Stimulated activated CD8-positive, alpha-beta memory T cell treated with anti-CD3 and anti-CD28 coated beads, Interleukin-4, amount 100 ng/mL, for 1 hour (primary cell): ENCODE data around the gene MIOS.

ENCODE experiments used
- DNase-seq, 2 donors: peaks; one replicate each; pipeline ENCODE4 v3.0.0-alpha.2; 2020; ENCODE audit warnings: low read depth in 2 of 2, low spot score in 1 of 2

MIOS gene

DNA sequence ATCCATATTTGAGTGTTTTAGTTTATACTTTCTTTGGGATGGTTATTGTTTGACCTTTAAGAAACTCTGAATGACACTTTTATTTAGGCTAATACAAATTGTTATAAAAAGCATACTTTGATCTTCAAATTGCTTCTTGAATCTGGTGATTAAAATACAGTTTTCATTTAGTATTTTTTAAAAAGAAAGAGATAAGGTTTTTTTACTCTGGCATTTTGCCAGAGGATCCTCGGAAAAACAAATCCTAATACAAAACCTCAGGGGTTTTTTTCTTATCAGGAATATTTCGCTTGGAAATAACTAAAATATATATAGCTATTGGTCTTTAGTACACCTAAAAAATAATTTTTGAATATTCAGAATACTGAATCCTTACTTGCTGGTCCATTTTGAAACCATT, 17.0 kb downstream of the MIOS start:
- no peak for DNase-seq

DNA sequence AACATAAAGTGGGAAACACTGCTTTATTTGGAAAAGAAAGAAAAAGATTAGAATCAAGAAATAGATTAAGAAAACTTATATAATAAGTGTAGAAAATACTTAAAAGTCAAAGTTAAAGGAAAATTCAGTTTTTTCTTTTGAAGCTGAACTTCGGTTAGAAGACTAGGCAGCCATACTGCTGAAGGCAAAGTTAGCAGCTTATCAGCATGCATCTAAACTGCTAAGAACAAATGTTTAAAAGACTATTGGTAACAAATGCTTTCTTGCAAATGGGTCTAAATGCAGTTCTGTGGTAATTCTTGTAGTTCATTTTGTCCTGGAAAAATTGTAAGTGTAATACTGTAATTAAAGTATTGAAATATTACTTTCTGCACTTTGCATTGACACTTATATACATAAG, 18.0 kb downstream of the MIOS start:
- no peak for DNase-seq

DNA sequence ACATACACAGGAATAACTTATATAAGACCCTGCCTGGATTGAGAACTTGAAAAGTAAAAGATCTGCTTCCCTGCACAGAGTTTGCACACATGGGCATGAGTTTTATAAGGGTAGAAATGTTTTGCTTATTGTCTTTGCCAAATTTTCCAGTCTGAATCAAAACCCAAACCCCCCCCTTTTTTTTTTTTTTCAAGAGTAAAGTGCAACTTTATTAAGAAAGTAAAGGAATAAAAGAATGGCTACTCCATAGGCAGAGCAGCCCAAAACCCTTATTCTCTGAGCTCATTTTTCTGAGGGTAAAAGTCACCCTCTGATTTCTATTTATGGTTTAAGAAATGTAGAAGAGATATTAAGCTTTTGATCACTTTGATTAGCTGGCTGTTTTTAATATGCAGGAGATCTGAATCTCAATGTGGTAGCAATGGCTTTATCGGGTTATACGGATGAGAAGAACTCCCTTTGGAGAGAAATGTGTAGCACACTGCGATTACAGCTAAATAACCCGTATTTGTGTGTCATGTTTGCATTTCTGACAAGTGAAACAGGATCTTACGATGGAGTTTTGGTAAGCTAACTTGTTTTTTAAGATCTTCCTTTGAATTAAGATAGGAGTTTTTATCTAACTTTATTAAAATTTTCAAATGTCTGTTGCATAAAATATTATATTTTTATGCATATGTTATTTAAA, 18.7 kb downstream of the MIOS start:
- DNase-seq = no peak

DNA sequence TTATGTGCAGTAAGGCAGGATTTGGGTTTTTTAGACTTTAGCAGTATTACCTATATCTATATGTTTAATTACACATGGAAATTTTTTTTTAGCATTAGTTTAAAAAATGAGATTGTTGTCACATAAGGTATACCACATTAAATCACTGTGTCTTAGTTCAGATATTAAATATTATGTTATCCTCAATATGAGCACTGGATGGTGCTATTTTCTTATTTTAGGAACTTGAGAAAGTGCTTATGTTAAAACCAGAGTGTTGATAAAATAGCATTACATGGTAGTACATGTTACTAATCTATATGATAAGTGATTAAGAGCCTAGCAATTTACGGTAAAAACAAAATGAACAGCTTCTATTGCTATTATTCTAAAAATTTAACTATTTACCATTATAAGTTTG, 28.8 kb downstream of the MIOS start:
- no peak for DNase-seq

DNA sequence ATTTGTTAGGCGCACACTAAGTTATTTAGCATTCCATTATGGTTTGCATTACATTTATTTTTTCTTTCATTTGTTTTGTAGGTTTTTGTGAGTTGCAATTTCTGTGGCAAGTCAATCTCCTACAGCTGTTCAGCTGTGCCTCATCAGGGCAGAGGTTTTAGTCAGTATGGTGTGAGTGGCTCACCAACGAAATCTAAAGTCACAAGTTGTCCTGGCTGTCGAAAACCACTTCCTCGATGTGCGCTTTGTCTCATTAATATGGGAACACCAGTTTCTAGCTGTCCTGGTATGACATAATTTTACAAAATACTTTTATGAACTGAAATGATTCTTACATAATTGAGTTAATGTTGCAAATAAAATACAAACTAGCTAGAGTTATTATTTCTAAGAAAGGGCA, 29.5 kb downstream of the MIOS start:
- DNase-seq = no peak

DNA sequence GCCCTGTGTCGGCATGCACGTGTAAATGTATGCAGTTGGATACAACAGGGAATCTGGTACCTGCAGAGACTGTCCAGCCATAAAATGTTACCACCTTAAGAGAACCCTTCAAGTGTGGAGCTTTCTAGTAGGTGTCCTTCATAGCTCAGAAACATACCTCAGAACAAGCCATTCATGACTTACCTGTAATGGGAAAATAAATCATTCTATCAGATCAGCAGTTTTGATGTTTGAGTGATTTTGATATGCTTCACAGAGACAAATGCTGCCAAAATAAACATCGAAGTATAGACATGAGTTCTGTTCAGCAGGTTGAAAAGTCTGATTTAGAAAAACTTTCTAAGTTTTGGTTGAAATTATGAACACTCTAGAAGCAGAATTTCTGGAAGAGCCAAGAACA, 40.3 kb downstream of the MIOS start:
- no peak for DNase-seq

DNA sequence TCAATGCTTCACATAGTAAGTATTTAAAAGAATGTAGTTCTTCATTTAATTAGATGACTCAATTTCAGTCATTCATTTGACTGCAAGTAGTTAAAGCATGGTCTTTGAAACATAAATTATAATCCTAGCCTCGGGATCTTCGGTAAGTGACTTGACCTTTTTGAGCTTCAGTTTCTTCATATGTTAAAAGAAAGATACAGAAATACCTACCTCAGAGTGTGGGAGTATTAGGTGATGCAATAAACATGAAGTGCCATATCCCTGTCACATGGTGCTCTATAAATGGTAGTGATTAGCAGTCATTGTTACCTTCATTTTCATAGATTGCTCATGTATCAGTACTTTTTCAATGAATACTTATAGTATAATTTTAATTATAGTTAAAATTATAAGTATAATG, 42.6 kb downstream of the MIOS start:
- DNase-seq = no peak

DNA sequence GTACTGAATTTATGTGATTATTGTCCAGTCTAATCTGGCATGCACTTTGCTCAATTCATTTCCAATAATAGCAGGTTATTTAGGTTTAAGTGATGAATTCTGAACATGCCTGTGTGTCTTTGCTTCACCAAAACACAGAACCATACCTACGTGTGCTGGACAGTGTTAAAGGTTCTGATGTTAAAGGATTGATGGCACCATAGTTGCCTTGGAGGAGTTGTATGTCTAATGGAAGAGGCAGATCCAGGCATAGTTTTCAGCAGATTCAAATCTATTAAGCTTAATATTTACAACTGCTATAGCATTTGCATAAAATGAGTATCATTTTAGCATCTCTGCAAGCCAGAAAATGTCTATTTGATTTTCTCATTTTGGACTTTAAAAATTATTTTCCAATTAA, 45.8 kb downstream of the MIOS start:
- no peak for DNase-seq

DNA sequence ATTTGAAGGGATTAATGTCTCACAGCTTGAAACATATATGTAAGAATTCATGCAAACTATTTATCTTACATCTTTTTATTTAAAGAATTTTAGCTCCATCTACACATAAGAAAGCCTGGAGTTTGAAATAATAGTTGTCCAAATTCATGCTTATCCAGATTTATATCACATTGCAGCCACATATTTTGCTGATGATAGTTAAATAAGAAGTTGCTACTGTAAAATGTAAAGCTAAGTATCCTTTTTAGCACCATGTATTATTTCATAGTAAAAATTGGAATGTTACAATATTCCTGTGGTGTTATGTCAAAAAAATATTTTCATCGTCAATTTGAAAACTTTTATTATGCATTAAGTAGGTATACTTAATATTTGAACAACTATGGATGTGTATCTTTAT, 46.5 kb downstream of the MIOS start:
- no peak for DNase-seq

DNA sequence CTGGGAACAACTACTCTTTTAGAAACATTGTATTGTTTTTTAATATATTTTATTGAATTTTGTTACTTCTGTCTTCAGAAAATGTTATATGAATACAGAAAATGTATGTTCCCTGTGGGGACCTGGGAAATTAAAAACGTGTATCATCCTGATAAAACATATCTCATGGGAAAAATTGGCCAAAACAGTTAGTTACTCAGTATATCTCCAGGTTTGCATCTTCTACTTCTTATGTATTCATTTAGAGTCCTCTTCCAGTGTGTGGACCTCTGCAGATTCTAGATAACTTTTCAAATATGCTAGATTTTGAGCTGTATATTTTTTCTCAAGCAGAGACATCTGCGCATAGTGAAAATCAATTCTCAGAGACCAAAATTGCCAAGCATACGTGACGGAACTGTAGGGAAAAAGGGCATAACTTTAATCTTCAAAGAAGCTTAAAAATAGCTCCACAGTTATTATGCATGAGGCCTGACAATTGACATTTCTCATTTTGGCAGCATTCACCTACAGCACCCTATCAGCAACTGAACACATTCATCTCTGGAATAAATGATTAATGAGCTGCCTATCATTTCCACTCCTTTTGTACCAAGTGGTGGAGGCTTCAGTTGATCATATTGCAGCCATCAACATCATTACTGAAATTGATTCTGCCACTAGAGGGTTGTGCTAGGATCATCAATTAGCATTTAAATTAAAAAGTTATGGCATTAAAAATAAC, 47.5 kb downstream of the MIOS start:
- no peak for DNase-seq

DNA sequence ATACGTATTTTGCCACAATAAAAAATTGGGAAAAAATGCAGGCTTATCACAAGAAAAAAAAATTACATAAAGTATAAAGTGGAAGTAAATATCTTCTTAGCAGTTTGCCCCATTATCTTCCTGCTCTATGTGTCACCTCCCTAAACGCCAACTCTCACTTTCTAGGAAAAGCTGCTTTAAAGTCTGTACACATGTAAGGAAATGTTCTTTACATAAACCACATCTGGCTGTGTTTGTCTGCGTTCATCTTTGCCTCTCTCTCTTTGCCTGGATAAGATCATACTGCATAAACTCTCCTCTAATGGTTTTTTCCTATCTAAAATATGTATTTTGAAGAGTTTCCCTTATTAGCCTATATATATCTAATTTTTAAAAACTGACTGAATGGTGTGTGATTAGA, 50.9 kb downstream of the MIOS start:
- DNase-seq = no peak

DNA sequence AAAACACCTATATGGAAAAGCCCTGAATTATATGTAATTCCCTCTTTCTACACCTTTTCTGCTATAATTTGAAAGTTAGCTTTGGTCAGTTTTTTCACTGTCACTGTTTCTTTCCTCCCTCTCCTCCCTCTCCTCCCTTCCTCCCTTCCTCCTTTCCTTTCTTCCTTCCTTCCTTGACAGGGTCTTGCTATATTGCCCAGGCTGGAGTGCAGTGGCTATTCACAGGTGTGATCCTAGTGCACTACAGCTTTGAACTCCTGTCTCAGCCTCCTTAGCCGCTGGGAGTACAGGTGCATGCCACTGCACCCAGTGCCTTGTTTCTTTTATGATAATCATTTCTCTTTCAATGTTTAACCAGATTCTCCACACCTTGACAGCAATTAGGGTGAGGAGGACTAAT, 51.7 kb downstream of the MIOS start:
- DNase-seq = no peak

DNA sequence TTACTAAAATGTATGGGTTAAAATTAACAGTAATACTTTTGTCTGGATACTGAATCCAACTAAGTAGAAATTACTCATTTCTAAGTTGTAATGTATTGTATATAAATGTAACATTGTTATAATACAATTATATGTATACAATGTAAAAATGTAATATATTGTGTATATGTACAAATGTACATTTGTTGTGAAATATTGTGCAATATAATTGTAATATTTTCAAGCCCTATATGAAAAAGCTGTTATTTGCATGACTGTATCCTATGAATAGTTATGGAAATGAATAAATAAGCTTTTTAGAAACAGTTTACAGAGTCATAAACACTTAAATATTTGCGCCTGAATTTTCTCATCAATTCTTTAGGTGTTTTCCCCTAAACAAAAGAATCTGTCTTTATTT, 53.6 kb downstream of the MIOS start:
- DNase-seq = no peak

DNA sequence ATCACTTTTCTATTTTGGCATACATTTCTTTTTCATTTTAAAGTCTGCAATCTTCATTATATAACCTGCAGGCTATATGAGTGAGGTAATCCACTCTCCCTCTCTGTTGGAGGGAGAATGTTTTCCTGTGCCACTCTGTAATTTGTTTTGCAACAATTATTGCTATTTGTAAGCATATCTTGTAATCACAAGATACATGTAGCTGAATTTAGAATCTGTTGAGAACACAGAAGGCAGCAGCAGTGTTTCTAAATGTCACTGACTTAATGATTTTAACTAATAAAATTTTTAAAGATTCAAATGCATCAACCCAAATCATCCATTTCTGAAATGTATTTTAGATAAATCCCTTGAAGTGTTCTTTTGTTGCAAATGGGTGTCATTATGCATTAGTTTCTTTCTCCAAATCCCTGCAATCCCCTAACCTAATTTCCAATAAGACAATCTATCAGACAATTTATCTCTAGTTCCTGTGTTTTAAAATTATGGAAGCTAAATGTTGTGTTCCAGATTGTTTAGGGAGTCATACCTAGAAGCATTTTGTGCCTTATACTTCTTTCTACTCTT, 54.0 kb downstream of the MIOS start:
- DNase-seq = no peak

DNA sequence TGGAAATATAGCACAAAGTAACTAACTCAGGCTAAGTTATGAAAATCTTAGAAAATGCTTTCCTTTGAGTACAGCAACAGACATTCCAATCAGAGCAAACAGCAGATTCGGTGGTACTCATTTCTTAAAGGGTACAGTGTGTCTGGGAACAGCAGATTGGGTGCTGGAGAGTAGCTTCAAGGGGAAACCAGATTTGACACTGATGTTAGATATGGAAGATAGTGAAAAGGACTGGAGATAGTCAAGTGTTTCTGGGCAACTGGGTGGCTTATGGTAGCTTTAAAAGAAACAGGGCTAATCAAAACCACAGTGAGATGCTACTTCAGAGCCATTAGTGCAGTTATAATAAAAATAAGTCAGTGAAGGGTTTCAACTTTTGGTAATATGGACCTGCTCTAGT, 61.8 kb downstream of the MIOS start:
- no peak for DNase-seq

DNA sequence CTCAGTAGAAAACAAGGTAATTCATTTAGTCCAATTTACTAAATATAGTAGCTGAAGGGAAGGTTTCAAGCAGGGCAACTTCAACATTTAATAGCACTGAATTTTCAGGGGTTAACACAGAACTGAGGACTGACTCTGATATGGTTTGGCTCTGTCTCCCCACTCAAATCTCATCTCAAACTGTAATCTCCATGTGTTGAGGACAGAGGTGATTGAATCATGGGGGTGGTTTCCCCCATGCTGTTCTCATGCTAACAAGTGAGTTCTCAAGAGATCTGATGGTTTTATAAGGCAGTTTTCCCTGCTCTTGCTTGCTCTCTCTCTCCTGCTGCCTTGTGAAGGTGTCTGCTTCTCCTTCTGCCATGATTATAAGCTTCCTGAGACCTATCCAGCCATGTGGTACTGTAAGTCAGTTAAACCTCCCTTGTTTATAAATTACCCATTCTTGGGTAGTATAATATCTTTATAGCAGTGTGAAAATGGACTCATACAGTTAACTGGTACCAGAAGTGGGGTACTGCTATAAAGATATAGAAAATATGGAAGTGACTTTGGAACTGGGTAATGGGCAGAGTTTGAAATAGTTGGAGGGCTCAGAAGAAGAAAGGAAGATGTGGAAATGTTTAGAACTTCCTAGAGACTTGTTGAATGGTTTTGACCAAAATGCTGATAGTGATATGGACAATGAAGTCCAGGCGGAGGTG, 64.1 kb downstream of the MIOS start:
- DNase-seq = no peak

DNA sequence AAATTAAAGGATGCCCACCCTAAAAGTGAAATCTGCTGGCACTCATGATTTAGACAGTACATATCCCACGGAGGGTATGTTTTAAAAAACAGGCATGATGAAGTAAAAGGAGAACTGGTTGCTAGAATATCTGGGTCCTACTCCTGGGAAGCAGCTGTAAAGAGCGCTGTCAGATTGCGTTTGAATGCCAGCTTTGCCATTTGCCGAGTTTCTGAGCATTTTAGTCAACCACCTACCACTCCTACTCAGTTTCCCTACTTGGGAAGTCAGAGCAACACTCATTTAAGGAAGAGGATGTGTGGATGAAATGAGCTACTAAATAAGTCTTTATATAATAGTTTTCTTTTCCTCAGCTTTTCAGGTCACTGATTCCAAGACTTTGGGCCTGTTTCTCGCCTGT, 72.7 kb downstream of the MIOS start:
- no peak for DNase-seq

DNA sequence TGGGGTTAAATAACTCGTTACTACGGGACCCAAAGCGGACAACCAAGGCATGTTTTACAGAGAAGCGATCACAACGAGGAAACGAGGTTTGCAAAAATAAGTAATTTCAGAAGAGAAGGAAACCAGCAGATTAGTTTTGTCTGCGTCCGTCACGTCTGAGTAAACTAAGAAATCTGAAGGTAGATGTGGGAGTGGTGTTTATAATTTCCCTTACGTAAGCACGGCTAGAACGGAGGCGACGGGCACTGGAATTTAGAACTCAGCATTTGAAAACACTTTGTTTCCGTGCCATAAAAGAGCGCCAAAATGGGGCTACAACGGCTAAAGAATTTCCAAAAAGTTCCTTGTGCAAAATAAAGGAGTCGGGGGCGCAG, 73.2 kb downstream of the MIOS start:
- peak; percentile 15 to 19 for DNase-seq

DNA sequence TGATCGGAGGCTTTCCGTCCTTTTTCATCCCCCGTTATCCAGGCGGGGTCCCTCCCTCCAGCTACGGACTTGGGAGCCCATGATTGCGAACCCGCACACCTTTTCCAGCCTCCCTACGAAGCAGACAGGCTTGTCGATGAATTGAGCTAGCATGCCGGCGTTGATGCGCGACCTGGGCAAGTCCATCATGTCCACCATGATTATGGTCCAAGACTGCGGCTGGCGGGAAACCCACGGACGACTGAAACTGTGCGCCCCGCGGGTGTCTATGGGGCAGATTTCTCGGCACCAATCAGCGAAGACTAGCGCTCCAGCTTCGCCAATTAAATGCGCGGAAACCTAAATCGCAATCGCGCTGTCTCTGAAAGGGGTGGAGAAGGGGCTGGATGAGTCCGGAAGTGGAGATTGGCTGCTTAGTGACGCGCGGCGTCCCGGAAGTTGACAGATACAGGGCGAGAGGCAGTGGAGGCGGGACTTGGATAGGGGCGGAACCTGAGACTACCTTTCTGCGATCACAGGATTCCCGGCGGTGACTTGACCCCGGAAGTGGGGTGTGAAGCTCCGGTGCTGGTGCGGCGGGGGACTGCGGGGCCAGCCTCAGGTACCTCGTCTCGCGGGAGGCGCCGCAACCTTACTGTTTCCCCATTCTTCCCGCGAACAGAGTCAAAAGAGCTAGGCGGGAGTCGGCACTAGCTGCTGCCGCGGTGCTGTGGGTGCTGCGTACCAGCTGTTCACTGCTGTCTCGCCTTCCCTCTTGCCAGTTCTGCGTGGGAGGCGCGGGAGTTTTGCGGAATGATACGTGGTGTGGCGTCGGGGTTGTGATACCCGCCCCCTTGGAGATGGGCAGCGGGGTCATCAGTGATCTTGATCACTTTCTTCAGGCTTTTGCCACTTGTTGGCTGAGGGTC, 73.8 kb downstream of the MIOS start, which contains the start of gene UMAD1:
UMAD1 (plus strand) TSS at position 532 of the 908 bp plus-strand sequence. CDS start 32,620 bp downstream, outside the sequence.
- peak; percentile 92 to 97 for DNase-seq

DNA sequence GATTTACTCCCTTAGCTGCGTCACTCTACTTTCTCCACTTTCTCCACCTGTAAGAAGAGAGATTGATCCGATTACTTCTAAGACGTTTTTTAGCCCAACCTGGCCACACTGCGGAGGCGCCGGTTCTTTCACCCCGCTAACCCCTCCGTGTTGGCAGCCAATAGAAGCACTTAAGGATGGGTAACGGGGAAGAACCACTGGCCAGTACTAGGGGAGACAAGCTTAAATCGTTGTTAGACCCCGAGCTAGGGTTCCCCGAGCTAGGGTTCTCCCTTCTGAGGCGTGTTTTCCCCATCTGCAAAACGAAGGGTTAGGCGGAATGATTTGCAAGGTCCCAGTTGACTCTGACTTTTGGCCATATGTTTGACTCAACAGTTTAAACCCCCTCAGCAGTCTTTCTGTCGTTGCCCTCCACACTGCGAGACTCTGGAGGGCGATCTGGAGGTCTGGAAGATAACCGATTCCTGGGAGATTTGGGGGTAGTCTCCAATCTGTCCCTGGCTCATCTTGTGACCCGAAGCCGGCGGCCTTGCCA, 74.5 kb downstream of the MIOS start:
- DNase-seq = no peak

DNA sequence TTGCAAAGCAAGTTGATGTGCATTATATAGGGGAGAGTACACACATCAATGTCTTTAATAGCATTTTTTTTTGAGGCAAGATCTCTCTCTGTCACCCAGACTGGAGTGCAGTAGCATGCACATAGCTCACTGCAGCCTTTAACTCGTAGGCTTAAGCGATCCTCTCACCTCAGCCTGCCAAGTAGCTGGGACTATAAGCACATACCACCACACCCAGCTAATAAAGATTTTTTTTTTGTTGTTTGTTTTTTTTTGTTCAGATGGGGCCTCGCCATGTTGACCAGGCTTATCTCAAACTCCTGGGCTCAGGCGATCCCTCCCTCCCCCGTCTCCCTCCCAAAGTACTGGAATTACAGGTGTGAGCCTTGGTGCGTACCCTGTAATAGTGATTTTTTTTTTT, 75.4 kb downstream of the MIOS start:
- DNase-seq = no peak
